OCI-LY3 (cell line): Measurements from ENCODE around the gene GPR84.

Experiments
- H2AFZ ChIP-seq: fragments of 200-600, 300-600 bp; shearing (Covaris generic); 2 replicates; pipeline ENCODE4 v1.6.0; 2014; ENCODE audit warnings: antibody characterized with exemption, low read depth, low read length
- H3K27ac ChIP-seq: fragments of 200-600, 300-600 bp; sonication (generic); 2 replicates; pipeline ENCODE4 v1.5.1; 2014; ENCODE audit warnings: mild to moderate bottlenecking, low read length, moderate library complexity, mixed read lengths
- H3K27me3 ChIP-seq: fragments of 200-600, 300-600 bp; sonication (generic); 2 replicates; pipeline ENCODE4 v1.6.1; 2014; ENCODE audit warnings: low read depth, low read length, mixed read lengths
- H3K36me3 ChIP-seq: fragments of 200-600, 300-600 bp; sonication (generic); replicated peaks from 2 replicates; pipeline ENCODE3; 2014; ENCODE audit warnings: low read depth, low read length, mixed read lengths
- H3K4me1 ChIP-seq: fragments of 300-600, 200-600 bp; sonication (generic); 2 replicates; pipeline ENCODE4 v1.6.1; 2014; ENCODE audit warnings: low read length, mixed read lengths
- H3K4me2 ChIP-seq: fragments of 200-600, 300-600 bp; sonication (generic); 2 replicates; pipeline ENCODE4 v1.6.1; 2014; ENCODE audit warnings: low read length, mixed read lengths
- H3K4me3 ChIP-seq: fragments of 300-600, 200-600 bp; sonication (generic); 2 replicates; pipeline ENCODE4 v1.5.1; 2014; ENCODE audit warnings: antibody characterized with exemption, mild to moderate bottlenecking, low read length, moderate library complexity
- H3K79me2 ChIP-seq: fragments of 300-600, 200-600 bp; shearing (Covaris generic); 2 replicates; pipeline ENCODE4 v1.6.1; 2014; ENCODE audit warnings: mild to moderate bottlenecking, low read length, mixed read lengths
- H3K9ac ChIP-seq: fragments of 300-600, 200-600 bp; shearing (Covaris generic); 2 replicates; pipeline ENCODE4 v1.6.0; 2014; ENCODE audit warnings: mild to moderate bottlenecking, low read length, moderate library complexity
- H3K9me3 ChIP-seq: fragments of 200-600, 300-600 bp; shearing (Covaris generic); 2 replicates; pipeline ENCODE4 v1.6.1; 2014; ENCODE audit warnings: low read length, mixed read lengths; ENCODE audit not compliant: insufficient read depth
- H4K20me1 ChIP-seq: fragments of 200-600, 300-600 bp; sonication (generic); 2 replicates; pipeline ENCODE4 v1.6.1; 2016; ENCODE audit warnings: low read length, mixed read lengths; ENCODE audit not compliant: insufficient read depth
- CTCF ChIP-seq: fragments of 200-600, 300-600 bp; sonication (generic); IDR thresholded peaks from 2 replicates; pipeline ENCODE4 v1.5.1; 2014; ENCODE audit warnings: antibody characterized with exemption, low read length, low read depth
- EZH2phosphoT487 ChIP-seq: fragments of 200-600 bp; shearing (Covaris generic); IDR thresholded peaks from 2 replicates; pipeline ENCODE4 v1.6.1; 2018; ENCODE audit warnings: antibody characterized with exemption, mixed run types, low read depth

Gene GPR84

GRCh38 chr12:54392485-54393206 lies 28.4 kb upstream of the GPR84 start:
- H3K36me3 ChIP-seq, result no peaks in the 10 kb centered on the region
- H3K4me2 ChIP-seq, result no peak overlapping the region
- H3K27ac ChIP-seq, result no peak overlapping the region
- no peaks in the 10 kb centered on the region for H3K9me3 ChIP-seq
- no peaks in the 10 kb centered on the region for H4K20me1 ChIP-seq
- TF ChIP-seq EZH2phosphoT487, result no peak
- TF ChIP-seq CTCF, result no peak
- H3K9ac ChIP-seq, result no peak overlapping the region
- no peaks in the 10 kb centered on the region for H3K79me2 ChIP-seq
- H3K4me1 ChIP-seq, result peaks cover 20% of the 10 kb centered on the region
- no peak overlapping the region for H2AFZ ChIP-seq
- no peak overlapping the region for H3K4me3 ChIP-seq
- 0 out of 2 replicates have a peak, but pooled peaks cover 2% of the 10 kb centered on the region for H3K27me3 ChIP-seq

GRCh38 chr12:54390668-54391551 lies 26.6 kb upstream of the GPR84 start:
- H3K27me3 ChIP-seq, result 0 out of 2 replicates have a peak, but pooled peaks cover 2% of the 10 kb centered on the region
- H3K4me3 ChIP-seq, result peak overlapping the region; percentile 79
- no peaks in the 10 kb centered on the region for H3K36me3 ChIP-seq
- H3K4me1 ChIP-seq, result peaks cover 36% of the 10 kb centered on the region
- no peak overlapping the region for H3K27ac ChIP-seq
- no peaks in the 10 kb centered on the region for H3K79me2 ChIP-seq
- no peaks in the 10 kb centered on the region for H4K20me1 ChIP-seq
- H3K9me3 ChIP-seq, result no peaks in the 10 kb centered on the region
- H2AFZ ChIP-seq, result peak overlapping the region; percentile 13
- H3K4me2 ChIP-seq, result peak overlapping the region; percentile 65
- TF ChIP-seq CTCF, result peak; percentile 43
- TF ChIP-seq EZH2phosphoT487, result no peak
- peak overlapping the region; percentile 57 for H3K9ac ChIP-seq

- Histone ChIP-seq H3K27me3 (0 out of 2 replicates have a peak, but pooled peaks cover 2% of the 10 kb centered on the region), H3K27ac (no peak overlapping the region), H2AFZ (no peak overlapping the region), H3K36me3 (no peaks in the 10 kb centered on the region), H3K4me2 (peak overlapping the region; percentile 65), H3K4me1 (peaks cover 43% of the 10 kb centered on the region), H3K9me3 (no peaks in the 10 kb centered on the region), H3K9ac (peak overlapping the region; percentile 57; the same call in 1 of the 2 replicates), H3K79me2 (no peaks in the 10 kb centered on the region), H4K20me1 (no peaks in the 10 kb centered on the region), H3K4me3 (peak overlapping the region; percentile 79)
- TF ChIP-seq EZH2phosphoT487, result no peak
- no peak for TF ChIP-seq CTCF
Measured at GRCh38 chr12:54390176-54390667, 25.9 kb upstream of the GPR84 start.

GRCh38 chr12:54389607-54390175 lies 25.4 kb upstream of the GPR84 start:
- H3K4me2 ChIP-seq, result peak overlapping the region; percentile 65
- H3K9ac ChIP-seq, result no peak overlapping the region

More at GRCh38 chr12:54389607-54390175, 25.4 kb upstream of the GPR84 start:
- no peaks in the 10 kb centered on the region for H3K36me3 ChIP-seq
- H3K27me3 ChIP-seq, result 0 out of 2 replicates have a peak, but pooled peaks cover 2% of the 10 kb centered on the region
- no peak for TF ChIP-seq CTCF
- no peak for TF ChIP-seq EZH2phosphoT487
- no peak overlapping the region for H3K27ac ChIP-seq
- H3K9me3 ChIP-seq, result no peaks in the 10 kb centered on the region
- H4K20me1 ChIP-seq, result no peaks in the 10 kb centered on the region
- no peak overlapping the region for H2AFZ ChIP-seq
- no peaks in the 10 kb centered on the region for H3K79me2 ChIP-seq
- no peak overlapping the region for H3K4me3 ChIP-seq
- H3K4me1 ChIP-seq, result peaks cover 48% of the 10 kb centered on the region
